Measurements from ENCODE around the gene CATSPERE.
"Not testable (repeated sequence)": the region's sequence is repeated elsewhere in the genome, so short reads cannot be mapped to it uniquely, and the experiment has no call there.

Gene CATSPERE

DNA sequence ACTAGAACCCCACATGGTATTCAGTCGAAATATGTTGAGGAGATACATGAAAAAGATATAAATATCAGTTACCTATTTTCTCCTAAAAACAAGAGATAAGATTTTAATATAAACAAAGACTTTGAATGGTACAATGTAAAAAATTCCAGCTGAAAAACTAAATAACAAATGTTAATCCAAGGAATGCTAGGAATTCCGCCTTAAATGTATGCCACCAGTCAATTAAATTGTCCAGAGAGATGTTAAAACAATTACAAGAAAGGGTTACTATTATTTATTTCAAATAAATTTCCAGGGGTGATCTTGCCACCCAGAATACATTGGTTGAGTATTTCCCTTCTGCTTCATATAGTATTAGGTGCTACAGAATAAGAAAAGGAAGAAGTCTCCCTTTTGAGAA, 13.5 kb upstream of the CATSPERE start:
- in situ Hi-C loops (cut with MboI; ENCODE audit: low sequenced_read_pairs) = no loop called here

DNA sequence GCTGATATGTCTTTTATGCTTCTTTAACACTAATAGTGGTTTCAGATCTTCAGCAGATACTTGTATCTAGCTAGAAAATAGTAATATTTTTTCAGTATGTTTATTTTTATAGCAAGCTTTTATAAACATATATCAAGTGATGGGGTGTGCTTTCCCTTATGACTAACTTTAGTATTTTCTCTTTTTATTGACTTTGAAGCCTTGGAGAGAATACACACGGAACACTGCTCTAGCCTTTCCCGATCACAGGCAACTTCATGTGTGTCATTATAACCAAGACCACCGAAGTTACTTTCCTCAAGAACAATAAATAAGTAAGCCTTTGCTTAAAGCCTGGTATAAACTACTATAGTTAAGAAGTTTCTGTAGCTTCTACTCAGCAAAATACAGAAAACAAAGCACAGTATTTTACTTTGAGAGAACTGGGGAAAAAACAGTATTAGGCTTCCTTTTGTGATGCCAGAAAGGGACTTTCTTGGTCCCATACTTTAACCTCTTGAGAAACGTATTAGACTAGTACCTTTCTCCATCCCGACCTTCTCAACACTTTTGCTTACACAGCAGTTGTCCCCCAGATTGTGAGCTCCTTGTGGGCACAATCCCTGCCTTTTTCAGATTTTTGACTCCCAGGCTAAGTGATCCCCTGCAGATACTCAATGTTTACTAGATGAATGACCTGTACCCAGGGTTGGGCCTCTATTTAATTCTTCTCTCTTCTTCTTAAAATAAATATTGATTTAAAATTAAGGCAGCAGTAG, 12.6 kb upstream of the CATSPERE start:
- in situ Hi-C loops (cut with MboI; ENCODE audit: low sequenced_read_pairs) = no loop called here

DNA sequence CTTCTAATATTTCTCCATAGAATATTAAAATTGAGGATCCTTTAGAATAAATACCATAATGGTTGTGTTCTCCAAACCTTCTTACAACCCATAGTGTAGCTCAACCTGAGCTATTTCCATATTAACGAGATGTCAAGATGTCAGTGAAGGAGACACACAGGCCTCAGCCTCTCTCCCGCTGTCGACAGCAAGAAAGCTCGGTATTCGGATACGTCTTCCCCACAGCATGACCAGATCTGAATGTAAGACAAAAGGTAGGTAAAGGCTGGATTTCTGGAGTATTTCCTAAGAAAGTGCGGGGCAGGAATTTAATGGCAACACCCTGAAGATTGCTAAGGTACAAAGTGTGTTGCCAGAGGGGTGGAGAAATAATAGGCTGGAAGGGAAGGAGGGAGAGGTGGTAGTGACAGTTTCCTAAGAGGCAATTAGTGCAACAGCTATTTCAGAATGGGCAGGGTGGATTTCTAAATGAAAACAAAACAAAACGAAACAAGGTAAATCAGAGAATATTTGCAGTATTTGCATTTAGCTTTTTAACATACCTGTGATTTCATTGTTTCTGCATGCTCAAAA, 11.1 kb upstream of the CATSPERE start:
- in situ Hi-C loops (cut with MboI; ENCODE audit: low sequenced_read_pairs) = no loop called here

DNA sequence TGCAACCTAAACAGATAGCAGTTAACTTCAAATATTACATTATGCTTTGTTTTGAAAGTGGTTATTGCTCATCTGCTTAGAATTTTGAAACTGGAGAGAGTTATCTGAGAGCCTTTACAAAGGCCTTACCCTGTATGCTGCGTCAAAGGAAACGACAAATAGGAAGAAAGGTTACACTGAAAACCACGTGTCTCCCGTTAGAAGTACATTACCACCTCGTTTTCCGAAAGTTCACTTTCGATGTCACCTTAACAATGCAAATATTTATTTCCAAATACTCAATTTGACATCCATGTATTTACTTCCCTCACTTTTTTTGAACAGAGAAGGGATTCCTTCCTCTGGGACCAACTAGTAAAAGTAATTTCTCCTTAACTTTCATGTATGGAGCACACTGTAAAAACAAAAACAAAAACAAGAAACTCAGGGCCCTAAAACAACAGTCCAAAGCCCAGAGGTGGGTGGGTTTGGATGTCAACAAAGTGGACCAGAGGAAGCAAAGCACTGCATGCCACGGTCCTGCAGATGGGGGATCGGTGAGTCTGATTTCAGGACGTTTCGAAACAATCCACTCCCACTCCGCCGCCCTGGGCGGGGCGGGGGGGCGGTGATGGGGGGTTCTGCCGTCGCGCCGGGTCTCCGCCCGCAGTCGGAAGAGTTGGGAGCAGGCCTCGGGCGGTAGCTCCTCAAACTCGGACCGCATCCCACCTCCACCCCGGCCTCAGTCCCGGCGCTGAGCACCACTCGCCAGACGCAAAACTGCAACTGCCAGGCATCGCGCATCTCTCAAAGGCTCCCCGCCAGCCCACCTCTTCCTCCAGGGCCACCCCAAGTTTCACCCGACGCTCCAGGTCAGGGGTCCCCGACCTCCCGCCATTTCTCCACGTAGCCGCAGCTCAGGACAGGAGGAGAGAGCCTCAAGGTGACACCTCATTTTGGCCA, 10.2 kb upstream of the CATSPERE start:
- in situ Hi-C loops (cut with MboI; ENCODE audit: low sequenced_read_pairs) = no loop called here

DNA sequence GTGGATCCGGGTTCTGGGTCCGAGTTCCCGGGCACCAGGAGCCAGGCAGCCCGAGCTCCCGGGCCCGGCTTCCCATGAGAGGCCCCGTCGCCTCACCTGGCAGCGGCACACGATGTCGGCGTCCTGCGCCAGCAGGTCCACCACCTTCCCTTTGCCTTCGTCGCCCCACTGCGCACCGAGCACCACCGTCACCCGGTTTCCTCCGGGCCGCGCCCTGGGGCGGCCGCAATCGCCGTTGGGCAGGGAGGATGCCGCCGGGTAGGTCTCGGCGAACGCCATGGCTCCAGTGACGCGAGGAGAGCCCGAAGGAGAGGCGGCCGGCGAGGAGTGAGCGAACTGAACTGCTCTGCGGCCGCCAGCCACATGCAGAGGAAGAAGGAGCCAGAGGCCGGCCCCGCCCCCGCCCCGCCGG, 9.5 kb upstream of the CATSPERE start, which contains the start of gene ADSS2:
ADSS2 (minus strand) TSS at position 371 of the 412 bp plus-strand sequence; CDS start at position 279, 92 bp downstream.
- in situ Hi-C loops (cut with MboI; ENCODE audit: low sequenced_read_pairs) = no loop called here

DNA sequence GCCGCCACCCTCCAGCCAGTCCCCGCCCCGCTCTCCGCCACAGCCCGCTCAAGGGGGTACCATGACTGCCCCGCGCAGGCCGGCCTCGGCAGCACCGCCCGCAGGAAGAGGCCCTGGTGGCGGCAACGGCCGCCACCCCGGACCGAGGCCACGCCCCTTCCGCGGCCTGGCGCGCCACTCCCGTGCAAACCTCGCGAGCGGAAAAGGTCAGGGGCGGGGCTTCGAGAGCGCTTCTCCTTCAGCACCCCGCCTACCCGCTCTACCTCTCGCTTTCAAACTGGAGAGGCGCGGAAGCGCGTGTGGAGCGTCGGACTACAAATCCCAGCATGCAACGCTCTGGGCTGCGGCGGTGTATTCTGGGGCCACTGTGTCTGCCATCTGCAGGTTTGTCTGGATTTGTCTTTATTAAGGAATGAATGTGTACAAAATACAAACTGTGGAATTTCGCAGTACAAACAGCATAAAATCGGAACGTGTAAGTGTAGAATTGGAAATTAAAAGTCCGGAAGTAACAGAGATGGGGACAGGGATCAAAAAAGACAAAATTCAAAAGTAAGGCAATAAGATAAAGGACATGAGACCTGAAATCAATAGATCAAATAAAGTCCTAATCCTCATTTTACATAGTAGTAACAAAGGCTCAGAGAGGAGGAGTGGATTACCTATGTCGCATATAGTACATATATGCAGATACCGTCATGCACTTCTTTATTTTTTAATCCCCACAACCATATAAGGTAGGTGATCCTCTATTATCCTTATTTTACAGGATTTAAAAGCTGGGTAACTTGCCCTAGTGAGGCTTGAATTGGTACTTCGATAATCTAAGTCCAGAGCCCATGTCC, 8.9 kb upstream of the CATSPERE start:
- in situ Hi-C loops (cut with MboI; ENCODE audit: low sequenced_read_pairs) = no loop called here

DNA sequence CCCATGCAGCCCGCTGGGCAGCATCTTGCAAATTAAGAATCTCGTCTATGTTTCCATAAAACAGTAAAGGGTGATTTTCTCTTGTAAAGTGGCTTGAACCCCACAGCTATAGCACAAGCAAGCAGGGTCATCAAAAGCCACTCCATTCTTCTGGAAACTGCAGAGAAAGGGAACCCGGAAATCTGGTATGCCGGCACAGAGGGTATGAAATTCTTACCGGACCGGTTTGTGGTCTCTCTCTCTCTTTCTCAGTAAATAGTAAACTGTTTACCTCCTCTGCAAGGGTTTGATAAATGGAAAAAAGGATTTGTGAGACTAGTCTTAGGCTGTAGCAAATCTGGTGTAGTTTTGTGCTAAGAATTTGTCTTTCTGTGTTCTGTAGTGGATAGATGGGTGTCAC, 6.7 kb upstream of the CATSPERE start:
- in situ Hi-C loops (cut with MboI; ENCODE audit: low sequenced_read_pairs) = no loop called here

DNA sequence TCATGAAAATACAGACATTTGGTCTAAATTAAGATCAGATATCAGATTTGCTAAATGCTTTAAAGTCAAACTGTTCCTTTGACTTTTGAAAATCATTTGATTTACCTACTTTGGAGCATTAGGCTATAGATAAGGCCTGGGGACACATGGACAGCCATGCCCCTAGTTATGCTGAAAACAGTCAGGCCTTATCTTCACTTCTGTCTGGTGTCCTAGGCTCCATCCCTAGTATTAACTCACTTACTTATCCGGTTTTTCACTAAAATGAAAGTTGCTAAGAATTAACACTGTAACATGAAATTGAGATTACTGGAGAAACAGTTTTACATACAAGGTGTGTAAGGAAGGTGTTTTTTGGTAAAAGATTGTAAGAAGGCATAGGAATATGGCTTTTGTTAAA, 4.5 kb upstream of the CATSPERE start:
- in situ Hi-C loops (cut with MboI; ENCODE audit: low sequenced_read_pairs) = no loop called here

DNA sequence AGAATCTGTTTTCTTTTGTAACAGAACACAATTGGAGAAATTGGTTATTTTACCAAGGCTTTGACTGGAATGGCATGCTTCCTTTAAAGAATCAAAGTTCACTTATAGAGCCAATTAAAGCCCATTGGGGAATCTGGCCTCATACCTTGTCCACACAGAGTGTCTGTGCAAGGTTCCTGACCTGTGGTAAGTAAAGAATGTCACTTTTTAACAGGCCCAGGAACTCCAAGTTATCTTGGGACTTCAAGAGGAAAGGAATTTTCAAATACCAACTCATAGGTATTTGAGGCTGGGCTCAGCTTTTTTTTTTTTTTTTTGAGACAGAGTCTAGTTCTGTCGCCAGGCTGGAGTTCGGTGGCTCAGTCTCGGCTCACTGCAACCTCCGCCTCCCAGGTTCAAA, 2.3 kb upstream of the CATSPERE start:
- in situ Hi-C loops (cut with MboI; ENCODE audit: low sequenced_read_pairs) = no loop called here

DNA sequence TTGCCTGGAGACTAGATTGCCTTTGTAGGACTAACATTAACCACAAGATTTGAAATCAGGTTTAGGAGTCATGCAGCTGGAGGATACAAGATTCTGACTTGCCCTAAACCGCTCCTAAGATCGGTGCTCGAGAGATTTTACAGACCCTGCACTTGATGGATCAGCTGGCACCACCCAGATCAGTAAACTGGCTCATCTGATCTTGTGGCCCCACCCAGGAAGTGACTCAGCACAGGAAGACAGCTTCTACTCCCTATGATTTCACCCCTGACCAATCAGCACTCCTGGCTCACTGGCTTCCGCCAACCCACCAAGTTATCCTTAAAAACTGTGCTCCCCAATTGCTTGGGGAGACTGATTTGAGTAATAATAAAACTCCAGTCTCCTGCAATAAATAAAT, 876 bp upstream of the CATSPERE start:
- in situ Hi-C loops (cut with MboI; ENCODE audit: low sequenced_read_pairs) = no loop called here

DNA sequence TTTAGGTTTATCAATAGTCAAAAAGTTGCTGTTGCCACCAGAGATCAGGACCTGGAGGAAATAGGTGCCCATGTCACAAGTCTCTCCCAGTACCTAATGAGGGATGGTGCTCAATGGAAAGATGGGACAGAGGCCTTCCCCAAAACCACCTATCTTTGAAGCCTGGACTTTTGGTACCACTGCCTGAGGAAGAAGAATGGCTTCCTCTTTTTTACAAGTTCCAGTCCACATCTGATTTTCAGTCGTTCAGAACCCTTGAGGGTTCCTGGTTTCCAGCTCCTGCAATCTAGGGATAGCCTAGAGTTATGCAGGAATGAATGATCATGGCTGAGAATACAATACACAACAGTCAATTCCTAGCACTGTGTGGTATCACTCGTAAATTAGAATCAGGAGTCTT, 5.7 kb downstream of the CATSPERE start:
- in situ Hi-C loops (cut with MboI; ENCODE audit: low sequenced_read_pairs) = no loop called here

DNA sequence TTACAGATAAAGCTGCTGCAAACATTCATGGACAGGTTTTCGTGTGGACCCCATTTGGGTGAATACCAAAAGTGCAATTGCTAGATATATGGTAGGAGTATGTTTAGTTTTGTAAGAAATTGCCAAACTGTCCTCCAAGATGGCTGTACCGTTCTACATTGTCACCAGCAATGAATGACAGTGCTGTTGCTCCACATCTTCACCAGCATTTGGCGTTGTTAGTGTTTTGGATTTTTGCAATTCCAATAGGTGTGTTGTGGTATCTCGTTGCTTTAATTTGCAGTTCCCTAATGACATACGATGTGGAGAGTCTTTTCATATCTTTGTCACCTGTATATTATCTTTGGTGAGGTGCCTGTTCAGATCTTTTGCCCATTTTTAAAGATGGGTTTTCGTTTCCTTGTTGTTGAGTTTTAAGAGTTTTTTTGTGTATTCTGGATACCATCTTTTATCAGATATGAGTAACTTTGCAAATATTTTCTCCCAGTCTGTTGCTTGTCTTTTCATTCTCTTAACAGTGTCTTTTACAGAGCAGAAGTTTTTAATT, 12.1 kb downstream of the CATSPERE start:
- in situ Hi-C loops (cut with MboI; ENCODE audit: low sequenced_read_pairs) = no loop called here

DNA sequence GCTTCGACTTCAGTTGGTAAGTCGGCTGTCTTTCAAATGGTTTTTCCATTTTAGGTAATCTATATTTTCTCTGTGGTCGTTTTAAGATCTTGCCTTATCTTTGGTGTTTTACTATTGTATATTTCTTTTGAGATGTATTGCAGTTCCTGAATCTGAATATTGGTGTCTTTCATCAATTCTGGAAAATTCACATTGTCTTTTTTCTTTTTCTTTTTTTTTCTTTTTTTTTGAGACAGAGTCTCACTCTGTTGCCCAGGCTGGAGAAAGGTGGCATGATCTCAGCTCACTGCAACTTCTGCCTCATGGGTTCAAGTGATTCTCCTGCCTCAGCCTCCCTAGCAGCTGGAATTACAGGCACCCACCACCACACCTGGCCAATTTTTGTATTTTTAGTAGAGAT, 23.9 kb downstream of the CATSPERE start:
- in situ Hi-C loops (cut with MboI; ENCODE audit: low sequenced_read_pairs) = not testable (repeated sequence)

DNA sequence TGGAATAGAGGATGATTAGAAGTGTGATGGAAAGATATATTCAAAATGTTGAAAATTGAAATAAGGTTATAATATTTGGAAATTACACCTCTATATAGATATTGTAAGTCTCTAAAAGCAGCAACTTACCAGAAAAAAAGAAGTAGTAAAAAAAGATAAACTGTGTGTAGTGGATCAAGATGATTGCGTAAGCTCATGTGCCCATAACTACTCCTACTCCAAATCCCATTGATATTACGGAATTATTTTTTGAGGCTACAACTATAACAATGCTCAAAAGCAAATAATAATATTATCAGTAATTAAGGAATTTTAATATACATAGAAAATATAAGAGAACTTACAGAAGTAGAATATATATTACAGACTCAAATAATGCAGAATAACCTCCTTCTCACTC, 33.6 kb downstream of the CATSPERE start:
- in situ Hi-C loops (cut with MboI; ENCODE audit: low sequenced_read_pairs) = no loop called here

DNA sequence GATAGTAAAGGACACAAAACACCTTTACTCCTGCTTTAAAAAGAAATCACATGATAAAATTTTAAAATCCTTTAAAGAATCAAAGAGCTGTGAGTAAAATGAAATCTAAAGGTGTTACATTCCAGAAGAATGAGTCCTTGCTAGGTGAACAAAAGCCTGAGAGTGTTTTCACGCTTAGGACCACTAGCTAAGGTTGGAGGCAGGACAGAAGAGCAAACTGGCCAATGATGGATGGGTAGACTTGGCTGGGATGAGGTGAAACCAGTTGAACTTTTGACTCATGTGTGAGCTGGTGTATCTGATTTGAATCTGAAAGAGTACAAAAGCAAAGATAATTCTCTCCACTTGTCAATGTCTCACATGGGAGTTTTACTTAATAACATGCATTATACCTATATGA, 35.1 kb downstream of the CATSPERE start:
- in situ Hi-C loops (cut with MboI; ENCODE audit: low sequenced_read_pairs) = no loop called here

DNA sequence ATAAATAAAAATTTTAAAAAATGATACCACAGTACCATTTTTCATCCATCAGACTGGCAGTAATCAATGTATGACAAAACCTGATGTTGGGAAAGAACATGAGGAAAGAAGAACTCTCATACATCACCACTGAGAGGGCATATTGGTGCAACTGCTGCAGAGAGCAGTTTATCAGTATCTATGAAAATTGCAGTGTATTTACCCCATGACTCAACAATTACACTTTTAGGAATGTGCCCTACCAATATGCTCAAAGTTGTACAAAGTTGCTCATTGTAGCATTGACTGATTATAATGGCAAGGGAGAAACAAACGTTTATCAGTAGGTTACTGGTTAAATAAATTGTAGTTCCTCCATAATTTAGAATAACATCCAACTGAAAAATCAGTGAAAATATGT, 36.7 kb downstream of the CATSPERE start:
- in situ Hi-C loops (cut with MboI; ENCODE audit: low sequenced_read_pairs) = no loop called here

DNA sequence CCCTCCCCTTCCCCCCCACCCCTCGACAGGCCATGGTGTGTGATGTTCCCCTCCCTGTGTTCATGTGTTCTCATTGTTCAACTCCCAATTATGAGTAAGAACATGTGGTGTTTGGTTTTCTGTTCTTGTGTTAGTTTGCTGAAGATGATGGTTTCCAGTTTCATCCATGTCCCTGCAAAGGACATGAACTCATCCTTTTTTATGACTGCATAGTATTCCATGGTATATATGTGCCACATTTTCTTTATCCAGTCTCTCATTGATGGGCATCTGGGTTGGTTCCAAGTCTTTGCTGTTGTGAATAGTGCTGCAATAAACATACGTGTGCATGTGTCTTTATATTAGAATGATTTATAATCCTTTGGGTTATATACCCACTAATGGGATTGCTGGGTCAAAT, 38.4 kb downstream of the CATSPERE start:
- in situ Hi-C loops (cut with MboI; ENCODE audit: low sequenced_read_pairs) = not testable (repeated sequence)

DNA sequence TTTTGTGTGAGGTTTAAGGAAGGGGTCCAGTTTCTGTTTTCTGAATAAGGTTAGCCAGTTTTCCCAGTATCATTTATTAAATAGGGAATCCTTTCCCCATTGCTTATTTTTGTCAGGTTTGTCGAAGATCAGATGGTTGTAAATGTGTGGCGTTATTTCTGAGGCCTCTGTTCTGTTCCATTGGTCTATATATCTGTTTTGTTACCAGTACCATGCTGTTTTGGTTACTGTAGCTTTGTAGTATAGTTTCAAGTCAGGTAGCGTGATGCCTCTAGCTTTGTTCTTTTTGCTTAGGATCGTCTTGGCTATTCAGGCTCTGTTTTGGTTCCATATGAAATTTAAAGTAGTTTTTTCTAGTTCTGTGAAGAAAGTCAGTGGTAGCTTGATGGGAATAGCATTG, 39.4 kb downstream of the CATSPERE start:
- in situ Hi-C loops (cut with MboI; ENCODE audit: low sequenced_read_pairs) = not testable (repeated sequence)

DNA sequence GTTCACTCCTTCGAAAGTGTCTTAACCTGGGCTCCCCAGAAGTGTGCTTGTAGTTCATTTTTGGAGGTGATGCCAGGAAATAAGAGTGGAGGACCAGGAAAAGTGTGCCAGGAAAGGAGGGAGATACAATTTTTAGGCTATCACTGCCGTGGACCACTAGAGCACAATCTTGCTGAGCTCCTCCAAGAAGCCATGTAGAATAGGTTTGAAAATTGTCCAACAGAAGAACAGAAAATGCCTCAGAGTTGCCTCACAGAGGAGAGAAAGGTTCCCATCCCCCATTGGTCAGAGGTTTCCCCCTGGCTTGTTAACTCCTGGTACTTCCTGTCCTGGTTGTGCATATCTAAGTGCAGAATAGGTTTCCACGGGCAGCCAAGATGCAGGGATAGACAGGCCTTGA, 41.6 kb downstream of the CATSPERE start:
- in situ Hi-C loops (cut with MboI; ENCODE audit: low sequenced_read_pairs) = no loop called here

DNA sequence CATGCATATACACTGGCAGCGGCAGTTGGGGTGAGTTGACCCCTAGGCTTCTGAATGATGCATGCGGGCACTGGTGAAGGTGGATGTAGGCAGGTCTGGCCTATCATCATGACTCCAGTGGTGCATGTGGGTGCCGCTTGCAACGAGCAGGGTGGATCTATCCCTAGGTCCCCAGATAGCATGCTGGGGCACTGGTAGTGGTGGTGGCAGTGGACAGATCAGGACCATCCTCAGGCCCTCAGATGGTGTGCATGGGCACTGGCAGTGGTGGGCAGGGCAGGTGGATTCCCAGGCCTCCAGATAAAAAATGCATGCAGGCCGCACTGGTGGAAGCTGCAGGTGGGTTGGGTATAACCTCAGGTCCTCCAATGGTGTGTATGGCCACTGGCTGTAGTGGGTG, 52.4 kb downstream of the CATSPERE start:
- in situ Hi-C loops (cut with MboI; ENCODE audit: low sequenced_read_pairs) = no loop called here
